Liver (tissue), 9 donors: ENCODE results near the gene C4A. TPM values are rescaled to one million over a fixed set of nuclear protein-coding genes. Genes with fewer than 3 reads are reported as not detected.

Experiments used
- DNase-seq: peaks from one replicate; pipeline ENCODE4 v3.0.0-alpha.2; 2017; ENCODE audit warnings: low spot score
- H3K27ac ChIP-seq, 2 donors: one replicate each; pipeline ENCODE4 v1.7.0; 2013; ENCODE audit warnings: inconsistent platforms in 2 of 2, low read length in 2 of 2, control low read depth in 1 of 2, low read depth in 1 of 2, mild to moderate bottlenecking in 1 of 2
- H3K27me3 ChIP-seq, 4 donors: one replicate each; pipeline versions ENCODE4 v1.6.1 to v1.7.0; 2013; ENCODE audit warnings: low read length in 3 of 4, inconsistent platforms in 1 of 4, mild to moderate bottlenecking in 1 of 4, moderate library complexity in 1 of 4; ENCODE audit not compliant: control insufficient read depth in 4 of 4, insufficient read depth in 4 of 4
- H3K36me3 ChIP-seq, 4 donors: one replicate each; pipeline versions ENCODE4 v1.6.1 to v1.7.0; 2013; ENCODE audit warnings: low read length in 3 of 4, mild to moderate bottlenecking in 3 of 4, low read depth in 1 of 4, moderate library complexity in 1 of 4; ENCODE audit not compliant: control insufficient read depth in 4 of 4, insufficient read depth in 3 of 4
- H3K4me1 ChIP-seq, 4 donors: one replicate each; pipeline versions ENCODE4 v1.6.1 to v1.7.0; 2013; ENCODE audit warnings: low read length in 3 of 4, mild to moderate bottlenecking in 3 of 4, moderate library complexity in 1 of 4; ENCODE audit not compliant: control insufficient read depth in 4 of 4, insufficient read depth in 4 of 4
- H3K4me3 ChIP-seq, 3 donors: one replicate each; pipeline versions ENCODE4 v1.6.1 to v1.7.0; 2013; ENCODE audit warnings: low read length in 3 of 3, control low read depth in 1 of 3, low read depth in 1 of 3, mild to moderate bottlenecking in 1 of 3
- H3K9ac ChIP-seq, 2 donors: one replicate each; pipeline ENCODE4 v1.7.0; 2013; ENCODE audit warnings: low read length in 2 of 2, mild to moderate bottlenecking in 2 of 2, moderate library complexity in 2 of 2, control low read depth in 1 of 2, low read depth in 1 of 2
- H3K9me3 ChIP-seq, 4 donors: one replicate each; pipeline versions ENCODE4 v1.6.1 to v1.7.0; 2013; ENCODE audit warnings: low read length in 3 of 4; ENCODE audit not compliant: control insufficient read depth in 4 of 4
- ATF3 ChIP-seq: IDR thresholded peaks from 2 replicates; pipeline ENCODE4 v1.6.1; 2016; ENCODE audit warnings: antibody characterized with exemption
- CTCF ChIP-seq: fragments of 150-350 bp; IDR thresholded peaks from 2 replicates; pipeline ENCODE4 v1.5.1; 2017; ENCODE audit warnings: improper control_type of control experiment, low read depth, low read length; ENCODE audit not compliant: missing input control
- EGR1 ChIP-seq, 2 donors: IDR thresholded peaks; 2 replicates each; pipeline ENCODE4 v1.6.1; 2016 to 2018; ENCODE audit warnings: antibody characterized with exemption in 2 of 2, low read depth in 2 of 2
- FOXA1 ChIP-seq: IDR thresholded peaks from 2 replicates; pipeline ENCODE4 v1.6.1; 2016; ENCODE audit warnings: antibody characterized with exemption
- FOXA2 ChIP-seq: IDR thresholded peaks from 2 replicates; pipeline ENCODE4 v1.6.1; 2016; ENCODE audit warnings: antibody characterized with exemption
- GABPA ChIP-seq, 2 donors: IDR thresholded peaks in 1 of 2; conservative IDR thresholded peaks in 1 of 2; 2 replicates each; pipeline ENCODE4 v1.6.1; 2016; ENCODE audit warnings: antibody characterized with exemption in 2 of 2, mild to moderate bottlenecking in 1 of 2, moderate library complexity in 1 of 2
- JUND ChIP-seq, 2 donors: IDR thresholded peaks; 2 replicates each; pipeline ENCODE4 v1.6.1; 2016; ENCODE audit warnings: antibody characterized with exemption in 2 of 2
- MAX ChIP-seq: IDR thresholded peaks from 2 replicates; pipeline ENCODE4 v1.6.1; 2016; ENCODE audit warnings: antibody characterized with exemption
- NR2F2 ChIP-seq: IDR thresholded peaks from 2 replicates; pipeline ENCODE4 v1.6.1; 2016; ENCODE audit warnings: antibody characterized with exemption
- RAD21 ChIP-seq, 2 donors: IDR thresholded peaks; 2 replicates each; pipeline ENCODE4 v1.6.1; 2016; ENCODE audit warnings: antibody characterized with exemption in 2 of 2, mild to moderate bottlenecking in 2 of 2
- REST ChIP-seq: IDR thresholded peaks from 2 replicates; pipeline ENCODE4 v1.6.1; 2016; ENCODE audit warnings: antibody characterized with exemption, mild to moderate bottlenecking
- RXRA ChIP-seq, 2 donors: IDR thresholded peaks; 2 replicates each; pipeline ENCODE4 v1.6.1; 2017 to 2018; ENCODE audit warnings: antibody characterized with exemption in 2 of 2, mild to moderate bottlenecking in 1 of 2
- SP1 ChIP-seq: IDR thresholded peaks from 2 replicates; pipeline ENCODE4 v1.6.1; 2018; ENCODE audit warnings: antibody characterized with exemption, mild to moderate bottlenecking
- TAF1 ChIP-seq: conservative IDR thresholded peaks from 2 replicates; pipeline ENCODE4 v1.6.1; 2016; ENCODE audit warnings: antibody characterized with exemption, mild to moderate bottlenecking
- YY1 ChIP-seq: IDR thresholded peaks from 2 replicates; pipeline ENCODE4 v1.6.1; 2016; ENCODE audit warnings: antibody characterized with exemption, mild to moderate bottlenecking
- ZBTB33 ChIP-seq: IDR thresholded peaks from 2 replicates; pipeline ENCODE4 v1.6.1; 2016; ENCODE audit warnings: antibody characterized with exemption
- WGBS: extraction: QIAGEN DNeasy Blood & Tissue Kit; methylation state at CpG from one replicate; pipeline ENCODE4 v1.1.7; 2013; 5-methylcytosine and 5-hydroxymethylcytosine counted together
- polyA plus RNA-seq, 2 donors: library from polyadenylated mRNA; stranded (reverse) in 1 of 2; unstranded in 1 of 2; fragments of 200-250 nt in 1 of 2; fragments of >200 nt in 1 of 2; fragmentation: Nextera tagmentation in 1 of 2; extraction: Ambion mirVana in 1 of 2; gene quantifications; one replicate each; pipeline versions ENCODE4 v1.2.1 to v1.2.3, GENCODE V29; 2013 to 2015
- total RNA-seq, 2 donors: library from RNA; depleted of rRNA; stranded (reverse); fragments of >200 nt; gene quantifications; one replicate each; pipeline ENCODE4 v1.2.3, GENCODE V29; 2014
- donor health status: healthy.
- donor health status: healthy.
- donor health status: healthy.
- donor health status: healthy.
- donor health status: healthy.

C4A gene
- total and polyA plus RNA-seq, 4 donors: 410 to 2,903 (median 1,534) TPM

GRCh38 chr6:31970604-31971271 lies 11.1 kb upstream of the C4A start:
- Histone ChIP-seq H3K9ac (peak overlapping the region; percentile 69 to 82), H3K9me3 (no peaks in the 10 kb centered on the region), H3K36me3 (peaks cover 14 to 45% (median 28%) of the 10 kb centered on the region in 4 donors), H3K4me1 (peaks cover 6 to 38% (median 31%) of the 10 kb centered on the region in 4 donors), H3K27ac (peak overlapping the region; percentile 98 to 99), H3K27me3 (no peaks in the 10 kb centered on the region), H3K4me3 (peak overlapping the region; percentile 69 to 93 (median 78))
- DNase-seq: no peak
- TF ChIP-seq REST (no peak), FOXA2 (no peak), CTCF (no peak), MAX (no peak), GABPA (IDR thresholded peaks at IDR 0.05 in 1 of 2, conservative IDR thresholded peaks at IDR 0.05 in 1 of 2) (no peak), SP1 (no peak), RAD21 (IDR thresholded peaks at IDR 0.05) (no peak), YY1 (no peak), ATF3 (no peak), NR2F2 (no peak), FOXA1 (no peak), TAF1 (no peak), EGR1 (IDR thresholded peaks at IDR 0.05; ENCODE audit: low read depth in 2 of 2) (no peak), JUND (IDR thresholded peaks at IDR 0.05) (no peak), ZBTB33 (no peak), RXRA (IDR thresholded peaks at IDR 0.05) (no peak)
- WGBS: 58% methylated on average over 18 of the region's 18 CpGs
